ENCODE results near the gene RADIL.
"Not testable (repeated sequence)": the region's sequence is repeated elsewhere in the genome, so short reads cannot be mapped to it uniquely, and the experiment has no call there.

RADIL gene

GRCh38 chr7:4883372-4884144 is at the start of gene RADIL:
TSS of gene RADIL (minus strand) at chr7:4883716. CDS start at chr7:4878139, 5,577 bp downstream.
- DNase-seq (ENCODE audit: low spot score), result peak; percentile 63

DNA sequence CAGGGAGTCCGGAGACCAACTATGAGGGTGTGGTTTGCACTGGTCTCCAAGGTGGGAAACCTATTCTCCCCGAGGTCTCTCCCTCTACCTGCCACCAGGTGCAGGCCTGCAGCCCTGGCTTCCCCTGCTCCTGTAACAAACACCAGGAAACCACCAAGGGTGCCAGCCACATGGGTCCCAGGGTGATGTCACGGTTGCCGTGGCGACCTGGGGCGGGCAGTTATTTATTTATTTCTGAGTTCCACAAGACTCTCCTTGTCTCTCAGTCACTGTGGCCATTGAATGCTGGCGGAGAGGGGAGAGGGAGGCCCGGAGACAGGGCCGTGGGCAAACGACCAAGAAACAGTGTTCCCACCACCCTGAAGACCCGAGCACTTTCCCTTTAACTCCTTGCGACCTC is 48.4 kb upstream of the RADIL start:
- DNase-seq (ENCODE audit: low spot score), result peak; percentile 42

GRCh38 chr7:4929005-4929404 is 45.5 kb upstream of the RADIL start:
- DNase-seq (ENCODE audit: low spot score), result no peak

DNA sequence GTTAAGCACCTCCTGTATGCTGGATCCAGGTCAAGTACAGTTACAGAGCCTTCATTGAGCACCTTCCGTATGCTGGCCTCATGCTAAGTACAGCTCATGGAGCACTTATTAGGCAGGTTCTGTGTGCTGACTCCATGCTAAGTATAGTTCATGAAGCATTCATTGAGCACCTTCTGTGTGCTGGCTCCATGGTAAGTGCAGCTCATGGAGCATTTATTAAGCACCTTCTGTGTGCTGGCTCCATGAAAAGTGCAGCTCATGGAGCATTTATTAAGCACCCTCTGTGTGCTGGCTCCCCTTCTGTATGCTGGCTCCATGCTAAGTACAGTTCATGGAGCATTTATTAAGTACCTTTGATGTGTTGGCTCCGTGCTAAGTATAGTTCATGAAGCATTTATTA is 44.9 kb upstream of the RADIL start:
- no peak for DNase-seq (ENCODE audit: low spot score)

DNA sequence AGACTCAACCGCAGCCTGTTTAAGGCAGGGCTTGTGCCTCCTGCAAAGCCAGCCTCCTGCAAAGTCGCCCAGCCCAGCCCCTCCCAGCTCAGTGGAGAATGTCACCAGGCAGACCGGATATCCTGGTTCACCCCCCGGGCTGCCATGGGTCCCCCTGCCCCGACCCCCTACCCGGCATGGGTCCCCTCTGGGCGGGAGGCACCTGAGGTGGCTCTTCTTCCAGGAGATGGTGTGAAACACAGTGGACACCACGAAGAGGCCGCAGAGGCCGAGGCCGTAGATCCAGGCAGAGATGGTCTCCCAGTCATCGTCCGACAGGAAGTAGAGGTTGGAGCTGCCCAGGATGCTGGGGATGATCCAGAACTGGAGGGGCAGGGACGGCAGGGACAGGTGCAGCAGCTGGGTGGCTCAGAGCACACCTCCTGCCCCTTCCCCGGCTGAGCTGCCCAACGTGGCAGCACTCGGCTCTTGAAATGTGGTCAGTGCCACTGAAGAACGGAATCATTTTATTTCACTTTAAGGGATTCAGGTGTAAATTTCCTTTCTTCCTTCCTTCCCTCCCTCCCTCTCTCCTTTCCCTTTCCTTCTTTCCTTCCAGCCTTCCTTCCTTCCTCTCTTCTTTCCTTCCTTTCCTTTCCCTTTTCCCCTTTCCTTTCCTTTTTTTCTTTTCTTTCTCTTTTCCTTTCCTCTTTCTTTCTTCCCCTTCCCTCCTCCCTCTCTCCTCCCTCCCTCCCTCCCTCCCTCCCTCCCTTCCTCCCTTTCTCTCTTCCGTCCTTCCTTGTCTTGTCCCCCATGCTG is 36.7 kb upstream of the RADIL start:
- no peak for DNase-seq (ENCODE audit: low spot score)

DNA sequence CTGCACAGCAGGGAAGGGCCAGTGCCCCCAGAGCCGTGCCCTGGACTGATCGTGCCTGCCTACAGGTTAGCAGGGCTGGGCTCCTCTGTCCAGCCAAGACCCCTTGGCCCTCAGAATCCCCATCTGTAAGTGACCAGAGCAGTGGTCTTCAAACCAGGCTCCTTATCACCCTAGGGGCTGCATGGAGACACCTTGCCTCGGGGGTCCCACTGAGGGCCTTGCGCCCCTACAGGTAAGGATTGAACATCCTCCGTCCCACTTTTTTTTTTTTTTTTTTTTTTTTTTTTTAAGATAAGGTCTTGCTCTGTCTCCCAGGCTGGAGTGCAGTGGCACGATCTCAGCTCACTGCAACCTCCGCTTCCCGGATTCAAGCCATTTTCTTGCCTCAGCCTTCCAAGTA is 32.6 kb upstream of the RADIL start:
- DNase-seq (ENCODE audit: low spot score), result no peak

DNA sequence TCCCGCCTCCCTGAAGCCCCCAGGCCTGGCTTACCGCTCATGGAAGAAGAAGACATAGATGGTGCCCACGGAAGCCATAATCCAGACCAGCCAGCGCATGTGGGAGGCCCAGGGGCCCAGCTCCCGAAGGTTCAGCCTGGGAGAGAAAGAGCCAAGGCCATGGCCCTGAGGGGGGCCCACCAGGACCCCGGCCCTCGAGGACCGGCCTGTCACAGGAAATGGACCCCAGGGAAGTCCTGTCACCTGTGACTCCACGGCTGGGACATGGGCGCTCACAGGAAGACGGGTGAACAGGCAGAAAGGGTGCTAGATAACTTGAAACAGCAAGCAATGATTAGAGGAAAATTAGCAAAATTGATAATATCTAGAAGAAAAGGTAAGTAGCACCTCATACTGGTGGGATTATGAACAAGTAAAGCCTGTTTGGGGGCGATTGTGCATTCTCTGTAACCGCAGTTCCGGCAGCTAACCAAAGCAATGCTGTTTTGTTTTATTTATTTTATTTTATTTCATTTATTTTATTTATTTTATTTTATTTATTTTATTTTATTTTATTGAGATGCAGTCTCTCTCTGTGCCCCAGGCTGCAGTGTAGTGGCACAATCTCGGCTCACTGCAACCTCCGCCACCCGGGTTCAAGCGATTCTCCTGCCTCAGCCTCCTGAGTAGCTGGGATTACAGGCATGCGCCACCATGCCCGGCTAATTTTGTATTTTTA is 27.8 kb upstream of the RADIL start:
- no peak for DNase-seq (ENCODE audit: low spot score)

DNA sequence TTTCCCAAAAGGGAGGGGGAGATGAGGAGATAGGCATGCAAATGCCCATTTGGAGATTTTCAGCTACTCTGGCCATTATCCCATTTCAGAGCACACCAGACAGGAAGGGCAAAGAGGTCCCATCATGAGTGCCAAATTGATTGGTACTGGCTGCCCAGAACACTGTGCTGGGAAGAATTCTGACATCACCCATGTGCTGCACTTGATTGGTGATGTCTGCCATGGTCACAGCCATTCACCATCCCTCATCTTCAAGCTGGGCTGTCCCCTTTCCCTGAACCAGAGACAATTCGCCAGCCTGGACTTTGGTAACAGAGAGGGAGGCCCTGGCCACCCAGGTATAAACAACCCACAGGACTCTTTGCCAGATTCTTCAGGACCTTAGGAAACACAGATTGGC is 23.2 kb upstream of the RADIL start:
- peak; percentile 28 for DNase-seq (ENCODE audit: low spot score)

GRCh38 chr7:4905171-4905570 is 21.7 kb upstream of the RADIL start:
- no peak for DNase-seq (ENCODE audit: low spot score)

GRCh38 chr7:4904346-4904745 is 20.8 kb upstream of the RADIL start:
- no peak for DNase-seq (ENCODE audit: low spot score)

- no peak for DNase-seq (ENCODE audit: low spot score)
Measured at GRCh38 chr7:4895766-4896165, 12.2 kb upstream of the RADIL start.

GRCh38 chr7:4894482-4894881 is 11.0 kb upstream of the RADIL start:
- no peak for DNase-seq (ENCODE audit: low spot score)

- DNase-seq (ENCODE audit: low spot score), result no peak
Measured at GRCh38 chr7:4893929-4894475, 10.5 kb upstream of the RADIL start.

DNA sequence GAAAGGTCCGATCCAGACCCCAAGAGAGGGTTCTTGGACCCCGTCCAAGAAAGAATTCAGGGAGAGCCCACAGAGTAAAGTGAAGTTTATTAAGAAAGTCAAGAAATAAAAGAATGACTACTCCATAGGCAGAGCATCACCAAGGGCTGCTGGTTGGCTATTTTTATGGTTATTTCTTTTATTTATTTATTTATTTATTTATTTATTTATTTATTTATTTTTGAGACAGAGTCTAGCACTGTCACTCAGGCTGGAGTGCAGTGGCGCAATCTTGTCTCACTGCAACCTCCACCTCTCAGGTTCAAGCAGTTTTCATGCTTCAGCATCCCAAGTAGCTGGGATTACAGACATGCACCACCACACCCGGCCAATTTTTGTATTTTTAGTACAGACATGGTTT is 9.7 kb upstream of the RADIL start:
- not testable (repeated sequence) for DNase-seq (ENCODE audit: low spot score)

DNA sequence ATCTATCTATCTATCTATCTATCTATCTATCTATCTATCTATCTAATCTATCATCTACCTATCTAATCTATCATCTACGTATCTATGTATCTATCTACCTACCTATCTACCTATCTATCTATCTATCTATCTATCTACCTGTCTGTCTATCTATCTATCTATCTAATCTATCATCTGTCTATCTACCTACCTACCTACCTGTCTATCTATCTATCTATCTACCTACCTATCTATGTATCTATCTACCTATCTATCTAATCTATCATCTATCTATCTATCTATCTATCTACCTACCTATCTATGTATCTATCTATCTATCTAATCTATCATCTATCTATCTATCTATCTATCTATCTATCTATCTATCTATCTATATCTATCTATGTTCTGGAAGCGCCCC is 8.0 kb upstream of the RADIL start:
- not testable (repeated sequence) for DNase-seq (ENCODE audit: low spot score)

DNA sequence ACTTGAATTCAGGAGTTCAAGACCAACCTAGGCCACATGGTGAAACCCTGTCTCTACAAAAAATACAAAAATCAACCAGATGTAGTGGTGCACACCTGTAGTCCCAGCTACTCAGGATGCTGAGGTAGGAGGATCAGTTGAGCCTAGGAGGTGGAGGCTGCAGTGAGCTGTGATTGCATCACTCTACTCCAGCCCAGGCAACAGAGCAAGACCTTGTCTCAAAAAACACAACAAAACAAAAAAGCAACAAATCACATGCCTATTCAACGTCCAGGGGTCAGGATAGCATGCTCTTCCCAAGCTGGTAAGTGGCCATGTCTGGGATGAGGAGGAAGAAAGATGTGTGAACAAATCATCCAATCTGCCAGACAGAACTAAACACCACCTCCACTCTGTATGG is 6.2 kb upstream of the RADIL start:
- DNase-seq (ENCODE audit: low spot score), result no peak

DNA sequence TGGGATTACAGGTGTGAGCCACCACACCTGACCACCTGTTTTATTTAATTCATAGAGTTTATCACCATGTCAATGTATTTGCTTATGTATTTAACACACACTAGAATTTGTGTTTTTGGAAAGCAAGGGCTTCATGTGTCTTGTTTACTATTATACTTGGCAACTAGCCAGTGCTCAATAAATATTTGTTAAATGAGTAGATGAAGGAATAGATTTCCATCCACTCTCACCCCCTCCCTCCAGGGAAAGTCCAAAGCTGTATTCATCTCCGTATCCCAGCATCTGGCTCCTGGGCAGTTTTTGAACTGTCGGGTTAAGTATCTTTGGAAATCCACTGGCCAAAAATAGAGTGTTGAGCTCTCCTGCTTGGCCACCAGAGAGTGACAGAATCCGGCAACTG is 4.6 kb upstream of the RADIL start:
- DNase-seq (ENCODE audit: low spot score), result no peak

- no peak for DNase-seq (ENCODE audit: low spot score)
Measured at GRCh38 chr7:4886671-4887070, 3.2 kb upstream of the RADIL start.

DNA sequence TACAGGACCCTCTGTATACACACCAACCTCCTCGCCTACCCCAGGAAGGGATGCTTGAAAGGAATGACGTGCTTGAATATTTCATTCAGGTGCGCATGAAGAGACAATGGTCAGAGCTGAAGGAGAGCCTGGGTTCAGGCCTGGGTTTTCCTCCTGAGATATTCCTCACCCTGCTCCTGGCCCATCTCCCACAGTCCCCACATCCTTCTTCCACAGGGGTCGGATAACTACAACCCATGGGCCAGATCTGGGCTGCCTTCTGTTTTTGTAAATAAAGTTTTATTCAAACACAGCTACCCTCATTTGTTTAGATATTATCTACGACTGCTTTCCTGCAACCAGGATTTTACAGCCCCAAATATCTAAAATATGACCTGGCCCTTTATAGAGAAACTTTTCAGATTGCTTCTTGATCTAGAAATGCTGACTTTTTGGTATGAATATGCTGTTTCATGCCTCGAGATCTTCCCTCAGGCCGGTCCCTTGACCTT is 1.8 kb upstream of the RADIL start:
- DNase-seq (ENCODE audit: low spot score), result no peak

GRCh38 chr7:4884164-4884563 is 648 bp upstream of the RADIL start:
- DNase-seq (ENCODE audit: low spot score), result no peak

GRCh38 chr7:4883033-4883371 is 514 bp downstream of the RADIL start:
- DNase-seq (ENCODE audit: low spot score), result no peak

All from NAMALWA (cell line).